ENCODE data around the gene MYZAP.

- TF ChIP-seq, protein P1, sequence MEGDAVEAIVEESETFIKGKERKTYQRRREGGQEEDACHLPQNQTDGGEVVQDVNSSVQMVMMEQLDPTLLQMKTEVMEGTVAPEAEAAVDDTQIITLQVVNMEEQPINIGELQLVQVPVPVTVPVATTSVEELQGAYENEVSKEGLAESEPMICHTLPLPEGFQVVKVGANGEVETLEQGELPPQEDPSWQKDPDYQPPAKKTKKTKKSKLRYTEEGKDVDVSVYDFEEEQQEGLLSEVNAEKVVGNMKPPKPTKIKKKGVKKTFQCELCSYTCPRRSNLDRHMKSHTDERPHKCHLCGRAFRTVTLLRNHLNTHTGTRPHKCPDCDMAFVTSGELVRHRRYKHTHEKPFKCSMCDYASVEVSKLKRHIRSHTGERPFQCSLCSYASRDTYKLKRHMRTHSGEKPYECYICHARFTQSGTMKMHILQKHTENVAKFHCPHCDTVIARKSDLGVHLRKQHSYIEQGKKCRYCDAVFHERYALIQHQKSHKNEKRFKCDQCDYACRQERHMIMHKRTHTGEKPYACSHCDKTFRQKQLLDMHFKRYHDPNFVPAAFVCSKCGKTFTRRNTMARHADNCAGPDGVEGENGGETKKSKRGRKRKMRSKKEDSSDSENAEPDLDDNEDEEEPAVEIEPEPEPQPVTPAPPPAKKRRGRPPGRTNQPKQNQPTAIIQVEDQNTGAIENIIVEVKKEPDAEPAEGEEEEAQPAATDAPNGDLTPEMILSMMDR (conservative IDR thresholded peaks at IDR 0.05; ENCODE audit: low read depth, low read length): no peak
- TF ChIP-seq EZH2 (IDR thresholded peaks at IDR 0.05; ENCODE audit: borderline replicate concordance, low read depth, low read length, poor library complexity, severe bottlenecking): no peak
Observed at GRCh38 chr15:57694279-57694678, 102.6 kb downstream of the MYZAP start.
